GM21390 (cell line): ENCODE data around the gene PHOSPHO2.
A peak's percentile ranks its signal among the peaks of the same experiment; 100 is the strongest.

Source experiments
- ATAC-seq: cut with Tn5 transposase; IDR thresholded peaks from one replicate; pipeline ENCODE4 v1.9.1; 2021; ENCODE audit not compliant: unreplicated experiment

The PHOSPHO2 gene

GRCh38 chr2:169715379-169716237 is 21.3 kb downstream of the PHOSPHO2 start:
- ATAC-seq, result no peak

- ATAC-seq, result no peak
Measured at GRCh38 chr2:169716238-169716886, 22.1 kb downstream of the PHOSPHO2 start.

DNA sequence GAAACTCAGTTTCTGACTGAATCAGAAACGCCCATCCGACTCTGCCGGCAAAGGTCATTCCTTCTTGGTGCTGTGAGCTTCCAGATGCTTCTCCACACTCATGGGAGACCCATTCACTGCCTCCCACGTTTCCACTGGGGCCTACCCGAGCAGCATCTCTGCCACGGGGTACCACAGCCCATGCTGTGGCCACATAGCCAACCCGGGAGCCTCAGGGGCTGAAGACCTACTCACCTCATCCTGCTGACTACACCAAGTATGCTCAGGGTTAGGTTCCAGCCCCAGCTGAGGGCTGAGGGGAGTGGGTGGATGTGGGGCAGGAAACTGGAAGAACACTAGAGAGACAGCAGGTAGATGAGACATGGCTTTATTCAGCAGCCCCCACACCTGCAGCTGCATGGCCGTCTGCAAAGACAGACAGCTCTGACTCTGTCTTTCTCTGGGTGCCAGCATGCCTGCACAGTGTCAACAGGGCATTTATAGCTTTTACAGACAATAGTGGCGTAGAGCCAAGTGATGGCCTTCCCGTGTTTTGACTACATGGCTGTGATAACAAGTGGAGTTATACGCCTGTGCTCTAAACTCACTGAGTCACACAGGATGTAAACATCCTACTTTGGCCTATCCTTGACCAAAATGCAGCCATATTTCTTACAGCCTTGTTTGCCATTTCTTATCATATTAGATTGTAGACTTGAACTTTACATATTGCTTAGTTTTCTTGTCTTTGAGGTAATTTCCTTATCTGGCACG is 22.8 kb downstream of the PHOSPHO2 start:
- no peak for ATAC-seq

DNA sequence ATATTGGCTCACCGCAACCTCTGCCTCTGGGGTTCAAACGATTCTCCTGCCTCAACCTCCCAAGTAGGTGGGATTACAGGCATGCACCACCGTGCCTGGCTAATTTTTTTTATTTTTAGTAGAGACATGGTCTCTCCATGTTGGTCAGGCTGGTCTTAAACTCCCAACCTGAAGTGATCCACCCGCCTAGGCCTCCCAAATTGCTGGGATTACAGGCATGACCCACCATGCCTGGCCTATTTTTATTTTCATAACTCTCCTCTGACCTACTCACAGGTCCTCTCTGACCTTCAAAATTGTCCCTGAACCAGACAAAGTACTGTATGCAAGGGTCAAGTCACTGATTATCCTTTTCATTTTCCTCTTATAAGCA is 23.4 kb downstream of the PHOSPHO2 start:
- ATAC-seq, result no peak

DNA sequence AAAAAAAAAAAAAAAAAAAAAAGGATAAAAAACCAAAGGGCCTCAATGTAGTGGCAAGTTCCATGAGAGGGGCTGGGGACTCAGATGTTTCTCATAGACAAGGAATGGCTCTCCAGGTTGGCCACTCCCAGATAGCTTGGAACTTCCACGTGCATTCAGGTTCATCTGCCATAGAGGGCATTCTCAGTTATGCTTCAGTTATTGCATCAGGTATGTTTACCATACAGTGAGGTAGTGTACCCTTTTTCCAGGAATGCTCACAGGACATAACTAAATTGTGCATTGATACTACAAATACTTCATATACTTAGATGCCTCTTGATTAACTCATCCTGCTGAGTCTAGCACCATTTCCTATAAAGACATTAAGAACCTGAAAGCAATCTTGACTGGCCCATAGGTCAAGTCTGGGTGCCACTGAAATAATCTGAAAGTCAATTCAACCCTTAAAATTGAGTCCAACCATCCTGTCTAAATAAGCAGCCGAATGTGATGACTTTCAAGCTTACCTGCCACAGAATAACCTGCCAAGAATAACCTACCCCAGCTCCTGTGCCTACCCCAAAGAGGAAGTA is 24.7 kb downstream of the PHOSPHO2 start:
- no peak for ATAC-seq

- no peak for ATAC-seq
Measured at GRCh38 chr2:169721016-169721415, 26.7 kb downstream of the PHOSPHO2 start.

- ATAC-seq, result no peak
Measured at GRCh38 chr2:169727065-169727464, 32.8 kb downstream of the PHOSPHO2 start.

DNA sequence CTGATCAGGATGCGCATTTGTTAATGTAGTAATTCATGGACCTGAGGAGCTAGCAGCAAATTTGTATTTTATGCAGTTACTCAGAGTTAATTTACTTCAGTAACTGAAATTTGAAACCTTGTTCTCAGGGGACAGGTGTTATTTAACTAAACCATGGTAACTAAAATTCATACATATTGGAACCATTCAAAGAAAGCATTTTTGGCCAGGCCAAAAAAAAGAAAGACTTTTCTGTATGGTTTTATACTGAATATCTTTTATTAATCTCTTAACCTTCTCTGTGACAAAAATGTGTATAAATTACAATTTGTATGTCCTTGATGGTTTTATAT is 35.0 kb downstream of the PHOSPHO2 start:
- no peak for ATAC-seq

GRCh38 chr2:169732075-169732474 is 37.8 kb downstream of the PHOSPHO2 start:
- no peak for ATAC-seq

GRCh38 chr2:169732583-169733358 is 38.5 kb downstream of the PHOSPHO2 start:
- ATAC-seq, result no peak

GRCh38 chr2:169734169-169734847 is 40.0 kb downstream of the PHOSPHO2 start:
- ATAC-seq, result peak; percentile 41

DNA sequence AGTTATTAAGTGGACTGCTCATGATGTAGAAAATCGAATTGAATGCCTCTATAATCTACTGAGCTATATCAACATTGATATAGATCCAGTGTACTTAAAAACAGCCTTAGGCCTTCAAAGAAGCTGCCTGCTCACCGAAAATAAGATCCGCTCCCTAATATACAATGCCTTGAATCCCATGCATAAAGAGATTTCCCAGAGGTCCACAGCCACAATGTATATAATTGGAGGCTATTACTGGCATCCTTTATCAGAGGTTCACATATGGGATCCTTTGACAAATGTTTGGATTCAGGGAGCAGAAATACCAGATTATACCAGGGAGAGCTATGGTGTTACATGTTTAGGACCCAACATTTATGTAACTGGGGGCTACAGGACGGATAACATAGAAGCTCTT is 41.4 kb downstream of the PHOSPHO2 start:
- ATAC-seq, result no peak

GRCh38 chr2:169736902-169737301 is 42.6 kb downstream of the PHOSPHO2 start:
- ATAC-seq, result no peak

DNA sequence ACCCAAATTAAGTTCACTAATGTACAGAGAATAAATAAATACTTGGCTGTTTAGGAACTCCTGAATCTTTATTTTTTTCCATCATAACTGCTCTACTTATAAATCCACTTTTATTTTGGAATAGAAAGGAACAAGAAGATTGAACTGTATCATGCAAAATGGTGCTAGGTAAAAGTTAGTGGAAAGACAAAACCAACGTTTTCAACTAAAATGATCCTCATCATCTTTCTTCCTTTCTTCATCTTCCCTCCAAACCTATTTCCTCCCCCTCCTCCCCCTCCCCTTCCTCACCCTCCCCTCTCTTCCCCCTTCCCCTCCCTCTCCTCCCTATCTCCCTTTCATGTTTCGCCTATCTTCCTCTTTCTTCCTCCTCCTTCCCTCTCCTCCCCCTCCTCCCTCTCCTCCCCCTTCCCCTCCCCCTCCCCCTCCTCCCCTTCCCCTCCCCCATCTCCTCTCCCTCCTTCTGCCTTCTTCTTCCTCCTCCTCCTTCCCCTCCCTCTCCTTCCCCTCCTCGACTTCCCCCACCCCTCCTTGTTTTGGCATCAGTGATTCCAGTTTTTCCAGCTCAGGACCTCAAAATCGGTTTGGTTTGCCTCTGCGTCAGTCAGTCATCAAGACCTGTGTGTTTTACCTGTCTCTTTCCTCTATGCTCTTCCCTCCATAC is 44.4 kb downstream of the PHOSPHO2 start:
- ATAC-seq, result no peak

DNA sequence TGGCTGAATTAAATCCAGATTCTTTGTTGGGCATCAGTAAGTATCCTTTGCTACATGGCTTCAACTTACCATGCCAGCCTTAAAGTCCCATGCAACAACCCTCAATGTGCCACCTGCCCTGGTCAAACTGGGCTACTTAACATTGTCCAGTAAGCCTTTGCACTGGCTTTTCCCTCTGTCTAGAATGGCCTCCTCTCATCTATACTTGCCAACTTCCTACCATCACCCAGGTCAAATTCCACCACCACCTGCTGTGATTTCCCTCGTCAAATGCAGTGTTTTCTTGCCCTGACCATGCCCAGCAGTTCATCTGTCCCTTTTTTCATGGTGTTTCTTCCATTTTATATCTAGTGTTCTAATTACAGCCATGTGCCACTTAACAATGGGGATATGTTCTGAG is 45.1 kb downstream of the PHOSPHO2 start:
- no peak for ATAC-seq

DNA sequence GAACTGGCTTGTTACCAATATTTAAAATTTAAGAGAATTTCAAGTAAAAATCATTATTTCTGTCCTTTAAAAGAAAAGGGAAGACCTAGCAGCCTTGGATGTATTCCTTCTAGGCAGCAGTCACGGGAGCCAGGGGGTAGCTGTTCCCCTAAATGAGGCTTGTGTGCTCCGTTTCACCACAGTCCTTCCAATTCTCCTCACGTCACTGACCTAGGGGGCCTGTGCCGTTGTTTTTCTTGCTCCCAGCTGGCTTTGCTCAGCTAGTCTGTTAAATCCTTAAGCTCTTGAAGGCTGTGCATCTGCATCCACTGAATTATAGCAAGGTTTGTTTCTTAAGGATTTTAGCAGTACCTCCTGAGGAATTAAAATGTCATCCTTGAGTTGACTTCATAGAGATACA is 49.3 kb downstream of the PHOSPHO2 start:
- no peak for ATAC-seq

- ATAC-seq, result no peak
Measured at GRCh38 chr2:169746240-169746639, 52.0 kb downstream of the PHOSPHO2 start.

DNA sequence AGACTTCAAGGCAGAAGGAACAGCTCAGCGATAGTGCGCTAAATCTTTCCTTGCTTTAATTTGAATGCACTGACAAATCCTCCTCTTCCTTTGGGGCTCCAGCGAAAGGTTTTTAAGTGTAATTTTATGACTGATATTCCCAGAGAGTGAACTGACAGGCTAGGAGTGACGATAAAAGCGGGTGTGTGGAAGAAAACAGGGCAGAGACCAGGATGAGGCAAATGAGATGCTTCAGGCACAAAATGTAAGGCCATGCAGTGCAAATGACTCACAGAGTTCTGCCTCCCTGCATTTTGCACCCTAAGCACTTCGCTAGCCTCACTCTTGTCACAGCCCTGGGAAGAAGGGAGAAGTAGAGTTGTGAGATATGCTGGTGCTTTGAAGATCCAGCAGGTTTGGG is 54.0 kb downstream of the PHOSPHO2 start:
- no peak for ATAC-seq
